Ascending aorta (tissue), 2 donors: ENCODE measurements around the gene TGDS. TPM values are rescaled to one million over a fixed set of nuclear protein-coding genes. Genes with fewer than 3 reads are reported as not detected.

ENCODE experiments used
- DNase-seq, 2 donors: peaks; one replicate each; pipeline ENCODE4 v3.0.0-alpha.2; 2019; ENCODE audit warnings: low spot score in 2 of 2
- H3K27ac ChIP-seq, 2 donors: fragments of 200-600 bp; sonication (generic); one replicate each; pipeline ENCODE4 v1.5.1; 2016 to 2017; ENCODE audit warnings: mild to moderate bottlenecking in 1 of 2
- H3K27me3 ChIP-seq: fragments of 200-600 bp; sonication (generic); one replicate; pipeline ENCODE4 v1.5.1; 2017
- H3K36me3 ChIP-seq, 2 donors: fragments of 200-600 bp; sonication (generic); one replicate each; pipeline ENCODE4 v1.5.1; 2016
- H3K4me1 ChIP-seq, 2 donors: fragments of 200-600 bp; sonication (generic); one replicate each; pipeline ENCODE4 v1.5.1; 2016 to 2017; ENCODE audit warnings: mild to moderate bottlenecking in 1 of 2
- H3K4me3 ChIP-seq, 2 donors: fragments of 200-600 bp; sonication (generic); one replicate each; pipeline ENCODE4 v1.5.1; 2016 to 2017; ENCODE audit warnings: mild to moderate bottlenecking in 1 of 2
- H3K9me3 ChIP-seq, 2 donors: fragments of 200-600 bp; sonication (generic); one replicate each; pipeline ENCODE4 v1.5.1; 2016
- CTCF ChIP-seq, 3 experiments: fragments of 200-600 bp in 2 of 3; fragments of 450-650 bp in 1 of 3; sonication (generic) in 2 of 3; IDR thresholded peaks; one replicate each; pipeline ENCODE4 v1.5.1; 2016 to 2019; ENCODE audit warnings: antibody characterized with exemption in 3 of 3, mild to moderate bottlenecking in 1 of 3, moderate library complexity in 1 of 3
- intact Hi-C: fragments of 100-400 bp; cut with DNase I; formaldehyde crosslinking; loops from one replicate; pipeline ENCODE4 v1.15.1; 2023
- total RNA-seq: library from RNA; depleted of rRNA; stranded (reverse); fragments of >200 nt; gene quantifications from one replicate; pipeline ENCODE4 v1.1.0, GENCODE V29; 2016

TGDS gene
- total RNA-seq, 1 donor from 2014 or later, result 22.6 TPM

GRCh38 chr13:94598281-94598680 lies 2.3 kb upstream of the TGDS start:
- Histone ChIP-seq H3K27ac (no peak overlapping the region), H3K9me3 (no peaks in the 10 kb centered on the region), H3K27me3 (no peaks in the 10 kb centered on the region), H3K4me3 (no peak overlapping the region), H3K36me3 (no peaks in the 10 kb centered on the region), H3K4me1 (peaks cover 8 to 14% of the 10 kb centered on the region in 2 donors)
- intact Hi-C loops, result no loop called here
- TF ChIP-seq CTCF (IDR thresholded peaks at IDR 0.05), result no peak
- no peak for DNase-seq

DNA sequence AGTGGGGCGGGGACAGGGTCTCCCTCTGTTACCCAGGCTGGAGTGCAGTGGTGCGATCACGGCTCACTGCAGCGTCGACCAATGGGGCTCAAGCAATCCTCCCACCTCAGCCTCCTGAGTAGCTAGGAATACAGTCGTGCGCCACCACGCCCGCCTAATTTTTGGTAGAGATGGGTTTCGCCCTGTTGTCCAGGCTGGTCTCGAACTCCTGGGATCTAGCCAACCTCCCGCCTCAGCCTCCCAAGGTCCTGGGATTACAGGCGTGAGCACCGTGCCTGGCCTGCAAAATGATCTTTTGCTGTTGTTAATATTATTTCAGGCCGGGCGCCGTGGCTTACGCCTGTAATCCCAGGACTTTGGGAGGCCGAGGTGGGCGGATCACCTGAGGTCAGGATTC lies 621 bp upstream of the TGDS start:
- peak overlapping the region in 1 of 2 donors; percentile 12 for H3K27ac ChIP-seq

DNA sequence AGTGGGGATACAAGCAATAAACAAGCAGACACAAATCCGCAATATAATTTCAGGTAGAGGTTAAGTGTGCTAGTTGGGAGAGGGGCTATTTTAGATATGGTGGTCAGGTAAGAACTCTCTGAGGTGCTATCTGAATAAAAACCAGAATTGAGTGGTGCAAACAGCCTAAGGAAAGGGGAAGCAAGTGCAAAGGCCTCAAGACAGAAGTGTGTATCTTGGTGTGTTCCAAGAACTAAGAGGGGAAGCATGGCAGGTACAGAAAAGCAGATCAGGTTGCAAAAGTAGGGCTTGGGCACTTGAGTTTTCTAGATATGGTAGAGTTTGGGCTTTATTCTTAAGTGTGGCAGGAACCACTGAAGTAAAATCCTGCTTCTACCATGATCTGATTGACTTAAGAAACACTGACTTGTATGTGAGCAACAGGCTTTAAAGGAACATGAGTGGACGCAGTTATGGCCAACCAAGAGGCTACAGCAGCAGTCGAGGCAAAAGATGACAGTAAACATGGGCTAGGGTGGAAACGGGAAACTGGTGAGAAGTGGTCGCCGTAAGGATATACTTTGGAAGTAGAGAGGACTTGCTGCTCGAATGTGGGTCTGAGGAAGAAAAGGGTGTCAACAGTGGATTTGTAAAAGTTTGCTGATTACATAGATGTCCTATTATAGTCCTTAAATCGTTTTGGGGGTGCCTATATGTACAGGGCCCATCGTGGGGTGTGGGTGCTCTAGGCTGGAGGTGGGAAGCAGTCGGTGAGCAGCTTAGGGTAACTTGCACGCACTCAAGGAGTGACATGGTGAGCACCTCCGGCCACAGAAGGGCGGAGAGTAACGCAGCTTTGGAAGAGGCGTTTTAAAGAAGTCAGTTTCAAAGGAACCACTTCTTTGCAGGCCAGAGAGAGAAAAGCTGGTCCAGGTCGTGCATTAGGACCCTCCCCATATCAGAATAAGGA lies 677 bp downstream of the TGDS start:
- no peak for TF ChIP-seq CTCF (IDR thresholded peaks at IDR 0.05)
- H3K4me3 ChIP-seq, result peak overlapping the region; percentile 91 to 95
- H3K27ac ChIP-seq, result peak overlapping the region; percentile 65 to 67
- intact Hi-C loops, result no loop called here
- H3K27me3 ChIP-seq, result no peaks in the 10 kb centered on the region
- H3K4me1 ChIP-seq, result peaks cover 6 to 14% of the 10 kb centered on the region in 2 donors
- H3K9me3 ChIP-seq, result no peaks in the 10 kb centered on the region
- H3K36me3 ChIP-seq, result peaks cover 5 to 11% of the 10 kb centered on the region in 2 donors
- DNase-seq, result no peak

More for the DNA sequence above, 621 bp upstream of the TGDS start:
- Histone ChIP-seq H3K4me1 (peaks cover 6 to 14% of the 10 kb centered on the region in 2 donors), H3K36me3 (peaks cover 0 to 8% of the 10 kb centered on the region in 2 donors), H3K4me3 (peak overlapping the region; percentile 91 to 95), H3K27me3 (no peaks in the 10 kb centered on the region), H3K9me3 (no peaks in the 10 kb centered on the region)
- no peak for DNase-seq
- intact Hi-C loops, result loop anchor here (1.0 kb wide), 1 partner anchor 47 kb away; no protein-coding TSS in a partner anchor
- TF ChIP-seq CTCF (IDR thresholded peaks at IDR 0.05), result no peak

DNA sequence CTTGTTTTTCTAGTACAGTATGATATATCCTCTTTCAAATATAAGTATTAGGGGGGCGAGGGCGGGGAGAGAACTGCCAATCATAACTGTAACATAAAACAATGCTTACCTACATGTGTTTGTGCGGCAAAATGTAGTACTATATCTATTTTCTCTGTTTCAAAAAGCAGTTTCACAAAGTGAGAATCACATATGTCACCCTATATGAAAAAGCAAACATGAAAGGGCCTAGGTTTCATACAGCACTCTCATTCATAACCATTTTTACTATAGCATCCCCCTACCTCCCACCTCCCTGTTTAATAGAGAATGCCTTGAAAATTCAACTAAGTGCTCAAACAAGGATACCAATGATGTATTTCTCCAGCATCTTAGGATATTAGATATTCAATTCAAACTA lies 5.2 kb downstream of the TGDS start:
- peaks cover 6 to 14% of the 10 kb centered on the region in 2 donors for H3K4me1 ChIP-seq
- no peaks in the 10 kb centered on the region for H3K27me3 ChIP-seq
- H3K4me3 ChIP-seq, result no peak overlapping the region
- no peak for TF ChIP-seq CTCF (IDR thresholded peaks at IDR 0.05)
- intact Hi-C loops, result no loop called here
- no peaks in the 10 kb centered on the region for H3K9me3 ChIP-seq
- H3K36me3 ChIP-seq, result peaks cover 5 to 11% of the 10 kb centered on the region in 2 donors
- DNase-seq, result no peak
- no peak overlapping the region for H3K27ac ChIP-seq

DNA sequence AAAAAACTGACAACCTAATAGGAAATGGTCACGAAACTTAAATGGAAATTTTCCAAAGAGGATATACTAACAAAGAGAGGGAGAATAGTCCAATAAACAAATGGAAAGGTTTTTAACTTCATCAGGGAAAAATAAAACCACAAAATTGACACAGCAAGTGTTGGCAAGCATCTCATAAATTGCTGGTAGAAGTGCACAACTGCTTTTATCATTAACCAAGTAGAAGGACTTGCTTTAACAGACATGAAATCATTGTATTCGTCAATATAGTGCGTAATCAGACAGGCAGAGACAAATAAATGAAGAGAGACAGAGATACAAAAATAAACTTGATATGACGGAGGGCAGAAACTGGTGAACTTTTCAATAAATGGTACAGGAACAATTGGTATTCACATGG lies 7.4 kb downstream of the TGDS start:
- DNase-seq, result no peak
- Histone ChIP-seq H3K27me3 (no peaks in the 10 kb centered on the region), H3K4me3 (no peak overlapping the region), H3K36me3 (peaks cover 5 to 11% of the 10 kb centered on the region in 2 donors), H3K9me3 (no peaks in the 10 kb centered on the region), H3K4me1 (no peaks in the 10 kb centered on the region), H3K27ac (no peak overlapping the region)
- intact Hi-C loops, result no loop called here
- TF ChIP-seq CTCF (IDR thresholded peaks at IDR 0.05), result no peak
